ENCODE data around the gene CNIH4.

DNA sequence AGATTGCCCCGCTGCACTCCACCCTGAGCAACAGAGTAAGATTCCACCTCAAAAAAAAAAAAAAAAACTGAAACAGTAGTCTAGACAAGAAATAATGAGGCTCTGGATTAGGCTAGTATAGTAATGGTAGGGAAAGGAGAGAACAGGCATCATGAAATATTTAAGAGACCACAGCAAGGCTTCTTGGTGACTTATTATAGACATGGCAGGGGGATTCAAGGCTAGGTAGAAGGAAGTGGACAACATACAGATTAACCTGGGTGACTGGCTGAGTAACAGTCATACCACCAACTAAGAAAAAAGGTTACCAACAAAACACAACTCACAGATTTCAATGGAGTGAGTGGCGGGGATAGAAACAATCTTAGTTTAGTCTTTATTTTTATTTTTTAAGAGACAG lies 35.0 kb upstream of the CNIH4 start:
- TF ChIP-seq, protein P1, sequence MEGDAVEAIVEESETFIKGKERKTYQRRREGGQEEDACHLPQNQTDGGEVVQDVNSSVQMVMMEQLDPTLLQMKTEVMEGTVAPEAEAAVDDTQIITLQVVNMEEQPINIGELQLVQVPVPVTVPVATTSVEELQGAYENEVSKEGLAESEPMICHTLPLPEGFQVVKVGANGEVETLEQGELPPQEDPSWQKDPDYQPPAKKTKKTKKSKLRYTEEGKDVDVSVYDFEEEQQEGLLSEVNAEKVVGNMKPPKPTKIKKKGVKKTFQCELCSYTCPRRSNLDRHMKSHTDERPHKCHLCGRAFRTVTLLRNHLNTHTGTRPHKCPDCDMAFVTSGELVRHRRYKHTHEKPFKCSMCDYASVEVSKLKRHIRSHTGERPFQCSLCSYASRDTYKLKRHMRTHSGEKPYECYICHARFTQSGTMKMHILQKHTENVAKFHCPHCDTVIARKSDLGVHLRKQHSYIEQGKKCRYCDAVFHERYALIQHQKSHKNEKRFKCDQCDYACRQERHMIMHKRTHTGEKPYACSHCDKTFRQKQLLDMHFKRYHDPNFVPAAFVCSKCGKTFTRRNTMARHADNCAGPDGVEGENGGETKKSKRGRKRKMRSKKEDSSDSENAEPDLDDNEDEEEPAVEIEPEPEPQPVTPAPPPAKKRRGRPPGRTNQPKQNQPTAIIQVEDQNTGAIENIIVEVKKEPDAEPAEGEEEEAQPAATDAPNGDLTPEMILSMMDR (IDR thresholded peaks at IDR 0.05) = no peak
- TF ChIP-seq NR2C2 (CRISPR knock-in tag; IDR thresholded peaks at IDR 0.05) (no peak), CREB1 (CRISPR knock-in tag; IDR thresholded peaks at IDR 0.05) (no peak), ZNF121 (CRISPR knock-in tag; IDR thresholded peaks at IDR 0.05) (no peak), ZNF671 (CRISPR knock-in tag; IDR thresholded peaks at IDR 0.05) (no peak), TP53 (CRISPR knock-in tag; IDR thresholded peaks at IDR 0.05) (no peak)
